Gastroesophageal sphincter (tissue), 4 donors: ENCODE results near the gene PGBD5. TPM values are rescaled to one million over a fixed set of nuclear protein-coding genes. Genes with fewer than 3 reads are reported as not detected.

Experiments
- ATAC-seq: fragments of 150-250 bp; one replicate; pipeline ENCODE4 v1.9.1; 2016; ENCODE audit warnings: mild to moderate bottlenecking, moderate library complexity
- H3K27ac ChIP-seq, 4 donors: fragments of 200-600 bp; sonication (generic) in 3 of 4; 1 replicate in 3 of 4; 2 replicates in 1 of 4; pipeline ENCODE4 v1.5.1; 2016 to 2019
- H3K27me3 ChIP-seq: fragments of 200-600 bp; sonication (generic); one replicate; pipeline ENCODE4 v1.5.1; 2019
- H3K36me3 ChIP-seq, 2 donors: fragments of 200-600 bp; sonication (generic); one replicate each; pipeline ENCODE4 v1.5.1; 2019; ENCODE audit warnings: control low read depth in 1 of 2
- H3K4me1 ChIP-seq, 3 donors: fragments of 200-600 bp; sonication (generic); 1 replicate in 2 of 3; 2 replicates in 1 of 3; pipeline ENCODE4 v1.5.1; 2016 to 2019; ENCODE audit warnings: control low read depth in 2 of 3
- H3K4me3 ChIP-seq, 2 donors: fragments of 200-600 bp; sonication (generic); one replicate each; pipeline ENCODE4 v1.5.1; 2019; ENCODE audit warnings: mild to moderate bottlenecking in 1 of 2, moderate library complexity in 1 of 2
- H3K9me3 ChIP-seq, 3 donors: fragments of 200-600 bp; sonication (generic); one replicate each; pipeline ENCODE4 v1.5.1; 2017 to 2019; ENCODE audit warnings: control low read depth in 2 of 3
- EP300 ChIP-seq: sonication (generic); formaldehyde crosslinking; IDR thresholded peaks from one replicate; pipeline ENCODE4 v1.6.1; 2017; ENCODE audit warnings: antibody characterized with exemption, mild to moderate bottlenecking
- POLR2A ChIP-seq, 2 donors: fragments of 450-650 bp; IDR thresholded peaks; one replicate each; pipeline ENCODE4 v1.6.1; 2017; ENCODE audit warnings: antibody characterized with exemption in 2 of 2, mild to moderate bottlenecking in 2 of 2, moderate library complexity in 1 of 2
- POLR2AphosphoS5 ChIP-seq: sonication (generic); formaldehyde crosslinking; IDR thresholded peaks from one replicate; pipeline ENCODE4 v1.6.1; 2017; ENCODE audit warnings: antibody characterized with exemption
- WGBS, 2 donors: methylation state at CpG; one replicate each; pipeline ENCODE4 v1.1.5; 2018; ENCODE audit warnings: low coverage in 1 of 2; 5-methylcytosine and 5-hydroxymethylcytosine counted together
- total RNA-seq, 4 donors: library from RNA; depleted of rRNA; stranded (reverse); fragments of >200 nt; gene quantifications; one replicate each; pipeline ENCODE4 v1.1.0, GENCODE V29; 2016
- TF ChIP-seq, protein P1 (sequence below), 4 experiments: fragments of 200-600 bp in 2 of 4; fragments of 450-650 bp in 2 of 4; sonication (generic) in 1 of 4; IDR thresholded peaks; one replicate each; pipeline ENCODE4 v1.5.1; 2017 to 2019; ENCODE audit warnings: antibody characterized with exemption in 4 of 4, mild to moderate bottlenecking in 2 of 4, moderate library complexity in 2 of 4

PGBD5 gene
- total RNA-seq, 4 donors from 2014 or later: 0.15 to 1.1 (median 0.33) TPM

DNA sequence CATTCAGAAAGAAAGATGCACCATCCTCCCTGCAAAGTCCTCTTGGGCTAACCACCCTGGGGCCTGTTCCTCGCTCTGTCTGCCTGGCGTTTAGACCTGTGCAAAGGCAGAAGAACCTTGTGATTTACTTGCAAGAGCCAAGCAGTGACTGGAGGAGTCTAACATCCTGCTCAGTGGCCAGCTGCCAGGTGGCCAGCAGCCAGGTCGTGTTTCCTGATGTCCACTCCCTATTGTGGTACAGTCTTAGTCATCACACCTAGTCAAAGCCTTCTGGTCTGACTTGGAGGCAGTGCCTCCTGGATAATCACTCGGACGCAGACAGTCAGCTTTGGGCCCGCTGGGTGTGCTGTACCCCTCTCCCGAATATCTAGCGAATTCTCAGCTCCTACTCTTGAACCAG is 118.1 kb downstream of the PGBD5 start:
- no peak for TF ChIP-seq POLR2A (IDR thresholded peaks at IDR 0.05)
- TF ChIP-seq EP300: no peak
- peak; percentile 49 for TF ChIP-seq POLR2AphosphoS5
- TF ChIP-seq, protein P1, sequence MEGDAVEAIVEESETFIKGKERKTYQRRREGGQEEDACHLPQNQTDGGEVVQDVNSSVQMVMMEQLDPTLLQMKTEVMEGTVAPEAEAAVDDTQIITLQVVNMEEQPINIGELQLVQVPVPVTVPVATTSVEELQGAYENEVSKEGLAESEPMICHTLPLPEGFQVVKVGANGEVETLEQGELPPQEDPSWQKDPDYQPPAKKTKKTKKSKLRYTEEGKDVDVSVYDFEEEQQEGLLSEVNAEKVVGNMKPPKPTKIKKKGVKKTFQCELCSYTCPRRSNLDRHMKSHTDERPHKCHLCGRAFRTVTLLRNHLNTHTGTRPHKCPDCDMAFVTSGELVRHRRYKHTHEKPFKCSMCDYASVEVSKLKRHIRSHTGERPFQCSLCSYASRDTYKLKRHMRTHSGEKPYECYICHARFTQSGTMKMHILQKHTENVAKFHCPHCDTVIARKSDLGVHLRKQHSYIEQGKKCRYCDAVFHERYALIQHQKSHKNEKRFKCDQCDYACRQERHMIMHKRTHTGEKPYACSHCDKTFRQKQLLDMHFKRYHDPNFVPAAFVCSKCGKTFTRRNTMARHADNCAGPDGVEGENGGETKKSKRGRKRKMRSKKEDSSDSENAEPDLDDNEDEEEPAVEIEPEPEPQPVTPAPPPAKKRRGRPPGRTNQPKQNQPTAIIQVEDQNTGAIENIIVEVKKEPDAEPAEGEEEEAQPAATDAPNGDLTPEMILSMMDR (IDR thresholded peaks at IDR 0.05): no peak
- Histone ChIP-seq H3K27me3 (no peaks in the 10 kb centered on the region), H3K36me3 (no peaks in the 10 kb centered on the region), H3K4me1 (peaks cover 0 to 15% (median 0%) of the 10 kb centered on the region in 3 donors), H3K9me3 (no peaks in the 10 kb centered on the region), H3K4me3 (no peak overlapping the region), H3K27ac (no peak overlapping the region)
- ATAC-seq: peak; percentile 64
- 44% methylated on average over 4 of the region's 8 CpGs; no CpG with 5 or more reads in 1 of the 2 donors for WGBS, 2 donors

DNA sequence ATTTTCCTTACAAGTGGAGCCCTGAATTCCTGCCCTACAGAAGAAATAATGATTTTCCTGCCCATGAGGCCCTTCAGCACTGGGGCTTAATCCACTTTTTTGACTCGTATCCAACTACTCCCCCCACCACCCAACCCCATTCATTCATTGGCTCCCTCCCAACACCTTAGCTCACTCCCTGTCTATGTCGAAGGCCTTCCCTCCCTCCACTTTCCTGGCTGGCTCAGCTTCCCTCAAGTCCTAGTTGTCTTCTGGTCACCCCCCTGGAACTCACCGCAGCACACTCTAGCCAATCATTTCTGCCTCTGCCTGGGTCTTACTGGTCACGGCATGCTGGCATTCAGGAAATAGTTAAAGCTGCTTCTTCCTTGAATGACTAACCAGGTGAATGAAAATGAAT is 118.9 kb downstream of the PGBD5 start:
- Histone ChIP-seq H3K27me3 (no peaks in the 10 kb centered on the region), H3K27ac (no peak overlapping the region), H3K4me3 (no peak overlapping the region), H3K36me3 (no peaks in the 10 kb centered on the region), H3K4me1 (peaks cover 0 to 15% (median 0%) of the 10 kb centered on the region in 3 donors), H3K9me3 (no peaks in the 10 kb centered on the region)
- no peak for ATAC-seq
- WGBS, 2 donors: 26 to 49% methylated on average over 2 to 3 of the region's 4 CpGs
- TF ChIP-seq EP300: no peak
- TF ChIP-seq, protein P1 (IDR thresholded peaks at IDR 0.05): no peak
- TF ChIP-seq POLR2A (IDR thresholded peaks at IDR 0.05): no peak
- no peak for TF ChIP-seq POLR2AphosphoS5

DNA sequence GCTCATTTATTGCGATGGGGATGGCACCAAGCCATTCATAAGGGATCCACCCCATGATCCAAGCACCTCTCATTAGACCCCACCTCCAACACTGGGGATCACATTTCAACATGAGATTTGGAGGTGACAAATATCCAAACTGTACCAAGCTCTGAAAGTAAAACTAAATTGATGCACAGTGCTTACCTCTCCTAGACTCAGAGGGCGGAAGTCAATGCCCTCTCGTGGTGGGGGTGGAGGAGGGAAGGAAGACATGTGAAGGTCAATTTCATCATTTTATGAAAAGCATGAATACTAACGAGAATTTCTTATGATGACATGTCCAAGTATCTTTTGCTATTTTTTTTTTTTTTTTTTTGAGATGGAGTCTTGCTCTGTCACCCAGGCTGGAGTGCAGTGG is 120.0 kb downstream of the PGBD5 start:
- no peak overlapping the region for H3K4me3 ChIP-seq
- WGBS, 2 donors: 60% methylated on average over 3 of the region's 4 CpGs; no CpG with 5 or more reads in 1 of the 2 donors
- no peaks in the 10 kb centered on the region for H3K36me3 ChIP-seq
- no peak for ATAC-seq
- no peaks in the 10 kb centered on the region for H3K9me3 ChIP-seq
- TF ChIP-seq EP300: no peak
- TF ChIP-seq, protein P1 (IDR thresholded peaks at IDR 0.05): no peak
- no peak for TF ChIP-seq POLR2AphosphoS5
- no peak for TF ChIP-seq POLR2A (IDR thresholded peaks at IDR 0.05)
- peaks cover 0 to 15% (median 0%) of the 10 kb centered on the region in 3 donors for H3K4me1 ChIP-seq
- no peak overlapping the region for H3K27ac ChIP-seq
- H3K27me3 ChIP-seq: no peaks in the 10 kb centered on the region

DNA sequence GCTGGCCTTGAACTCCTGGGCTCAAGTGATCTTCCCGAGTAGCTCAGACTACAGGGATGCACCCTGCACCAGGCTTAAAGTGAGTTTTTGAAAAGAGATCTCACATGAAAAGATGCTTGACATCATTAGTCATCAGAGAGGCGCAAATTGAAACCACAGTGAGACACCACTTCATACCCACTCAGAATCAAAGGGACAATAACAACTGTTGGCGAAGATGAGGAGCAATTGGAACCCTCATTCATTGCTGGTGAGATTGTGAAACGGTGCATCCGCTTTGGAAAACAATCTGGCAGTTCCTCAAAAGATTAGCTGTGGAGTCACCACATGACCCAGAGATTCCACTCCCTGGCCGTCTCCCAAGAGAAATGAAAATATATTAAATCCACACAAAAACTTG is 122.3 kb downstream of the PGBD5 start:
- no peaks in the 10 kb centered on the region for H3K27me3 ChIP-seq
- no peak overlapping the region for H3K27ac ChIP-seq
- no peak overlapping the region for H3K4me3 ChIP-seq
- no peak for TF ChIP-seq POLR2A (IDR thresholded peaks at IDR 0.05)
- TF ChIP-seq POLR2AphosphoS5: no peak
- TF ChIP-seq EP300: no peak
- TF ChIP-seq, protein P1 (IDR thresholded peaks at IDR 0.05): no peak
- peaks cover 0 to 15% (median 0%) of the 10 kb centered on the region in 3 donors for H3K4me1 ChIP-seq
- WGBS, 2 donors: 57 to 64% methylated on average over 5 of the region's 6 CpGs
- H3K9me3 ChIP-seq: no peaks in the 10 kb centered on the region
- no peak for ATAC-seq
- H3K36me3 ChIP-seq: no peaks in the 10 kb centered on the region

DNA sequence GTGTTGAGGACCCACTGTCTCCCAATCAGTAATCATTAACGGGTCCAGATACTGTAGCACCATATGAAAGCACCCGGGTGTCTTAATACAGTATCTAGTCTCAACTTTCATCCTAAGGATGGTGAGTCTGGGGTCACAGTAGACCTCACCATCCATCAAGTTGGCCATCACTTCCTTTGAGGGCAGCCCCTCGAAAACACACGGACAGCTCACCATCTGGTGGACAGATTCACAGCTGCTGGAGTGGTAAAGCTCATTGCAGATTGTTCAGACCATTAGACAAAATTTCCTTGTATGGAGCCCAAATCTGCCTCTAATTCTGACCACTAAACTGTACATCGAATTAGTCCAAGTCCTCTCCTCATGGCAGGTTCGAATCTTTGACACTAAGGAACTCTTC is 123.1 kb downstream of the PGBD5 start:
- H3K4me1 ChIP-seq: peaks cover 0 to 11% (median 0%) of the 10 kb centered on the region in 3 donors
- H3K4me3 ChIP-seq: no peak overlapping the region
- H3K27ac ChIP-seq: no peak overlapping the region
- ATAC-seq: no peak
- TF ChIP-seq EP300 (no peak), POLR2AphosphoS5 (no peak), POLR2A (IDR thresholded peaks at IDR 0.05) (no peak)
- TF ChIP-seq, protein P1 (IDR thresholded peaks at IDR 0.05): no peak
- WGBS, 2 donors: 70 to 86% methylated on average over 5 of the region's 6 CpGs
- no peaks in the 10 kb centered on the region for H3K9me3 ChIP-seq
- no peaks in the 10 kb centered on the region for H3K27me3 ChIP-seq
- no peaks in the 10 kb centered on the region for H3K36me3 ChIP-seq
